Ectodermal cell (in vitro differentiated cells): ENCODE results near the gene EGFR.

Source experiments
- H3K27ac ChIP-seq: 2 replicates; pipeline ENCODE4 v1.7.0; 2013; ENCODE audit warnings: mild to moderate bottlenecking, low read depth, low read length; ENCODE audit not compliant: insufficient read depth, poor library complexity, severe bottlenecking
- H3K27me3 ChIP-seq: 2 replicates; pipeline ENCODE4 v1.7.0; 2013; ENCODE audit warnings: mild to moderate bottlenecking, low read length; ENCODE audit not compliant: insufficient read depth, control insufficient read depth, poor library complexity, severe bottlenecking
- H3K36me3 ChIP-seq: one replicate; pipeline ENCODE4 v1.7.0; 2013; ENCODE audit warnings: low read length; ENCODE audit not compliant: control insufficient read depth, insufficient read depth
- H3K4me1 ChIP-seq: one replicate; pipeline ENCODE4 v1.7.0; 2013; ENCODE audit warnings: low read length; ENCODE audit not compliant: control insufficient read depth, insufficient read depth
- H3K4me3 ChIP-seq: 2 replicates; pipeline ENCODE4 v1.7.0; 2013; ENCODE audit warnings: low read depth, low read length, control low read depth; ENCODE audit not compliant: insufficient read depth
- H3K9me3 ChIP-seq: 2 replicates; pipeline ENCODE4 v1.7.0; 2013; ENCODE audit warnings: mild to moderate bottlenecking, low read length, moderate library complexity; ENCODE audit not compliant: control insufficient read depth
- WGBS, 2 experiments: methylation state at CpG; one replicate each; pipeline ENCODE4 v1.1.7; 2013; ENCODE audit warnings: missing lambda C conversion rate in 2 of 2; 5-methylcytosine and 5-hydroxymethylcytosine counted together

EGFR gene

GRCh38 chr7:55081068-55081467 lies 62.3 kb downstream of the EGFR start:
- no peaks in the 10 kb centered on the region for H3K27me3 ChIP-seq
- H3K9me3 ChIP-seq, result no peaks in the 10 kb centered on the region
- no peak overlapping the region for H3K4me3 ChIP-seq
- H3K27ac ChIP-seq, result no peak overlapping the region
- peaks cover 6% of the 10 kb centered on the region for H3K4me1 ChIP-seq
- WGBS, 2 experiments, result 92 to 96% methylated on average over 7 of the region's 7 CpGs
- H3K36me3 ChIP-seq, result no peaks in the 10 kb centered on the region

DNA sequence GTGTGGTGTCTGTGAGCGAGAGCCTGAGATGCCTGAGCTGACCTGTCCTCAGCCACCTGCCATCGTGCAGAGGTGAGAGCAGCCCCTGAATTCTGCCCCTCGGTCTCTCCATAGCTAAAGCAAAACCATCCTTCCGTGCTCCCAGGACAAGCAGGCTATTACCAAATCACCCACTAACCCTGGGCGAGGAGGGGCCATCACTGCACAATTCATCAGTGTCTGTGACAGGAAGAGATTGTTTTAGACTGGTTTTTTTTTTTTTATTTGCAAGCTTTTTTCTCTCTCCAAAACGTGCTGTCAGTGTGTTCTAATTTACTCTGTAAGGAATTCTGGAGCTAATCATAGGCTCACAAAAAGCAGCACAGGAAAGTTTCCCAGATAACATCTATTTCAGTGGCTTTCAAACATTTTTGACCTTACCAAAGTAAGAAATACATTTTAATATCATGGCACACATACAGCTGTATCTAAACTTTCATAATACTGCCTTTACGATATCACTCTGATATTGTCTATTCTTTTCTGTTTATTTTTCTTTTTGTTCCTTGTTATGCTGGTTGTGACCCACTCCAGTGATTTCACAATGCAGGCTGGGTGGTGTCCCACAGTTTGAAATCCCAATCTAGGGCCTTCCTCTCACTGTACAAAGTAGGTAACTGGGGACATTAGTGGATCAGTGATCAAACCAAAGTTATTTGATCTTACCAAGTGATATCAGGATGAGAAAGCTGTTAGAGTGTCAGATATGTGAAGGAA lies 62.8 kb downstream of the EGFR start:
- WGBS, 2 experiments, result 86 to 94% methylated on average over 5 to 7 of the region's 7 CpGs
- Histone ChIP-seq H3K27ac (no peak overlapping the region), H3K27me3 (no peaks in the 10 kb centered on the region), H3K9me3 (no peaks in the 10 kb centered on the region), H3K4me1 (peaks cover 6% of the 10 kb centered on the region), H3K36me3 (no peaks in the 10 kb centered on the region), H3K4me3 (no peak overlapping the region)

DNA sequence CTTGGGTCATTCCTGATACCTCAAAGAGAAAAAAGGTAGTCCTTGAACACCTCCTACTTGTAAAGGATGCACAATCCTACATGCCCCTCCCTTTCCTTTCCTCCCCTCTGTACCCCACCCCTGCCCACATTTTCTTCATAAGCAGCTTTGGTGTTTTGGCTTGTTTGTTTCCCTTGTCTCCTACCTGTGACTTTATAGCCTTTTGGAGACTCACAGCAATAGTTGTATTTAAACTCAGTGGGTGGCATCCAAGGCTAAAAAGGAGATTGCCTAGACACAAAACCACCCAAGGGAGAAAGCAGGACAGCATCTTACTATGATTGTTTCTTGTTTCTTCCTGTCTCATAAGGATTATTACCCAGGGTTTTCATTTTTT lies 63.4 kb downstream of the EGFR start:
- no peak overlapping the region for H3K4me3 ChIP-seq
- H3K4me1 ChIP-seq, result peaks cover 6% of the 10 kb centered on the region
- no peaks in the 10 kb centered on the region for H3K27me3 ChIP-seq
- H3K36me3 ChIP-seq, result no peaks in the 10 kb centered on the region
- no peak overlapping the region for H3K27ac ChIP-seq
- H3K9me3 ChIP-seq, result no peaks in the 10 kb centered on the region

DNA sequence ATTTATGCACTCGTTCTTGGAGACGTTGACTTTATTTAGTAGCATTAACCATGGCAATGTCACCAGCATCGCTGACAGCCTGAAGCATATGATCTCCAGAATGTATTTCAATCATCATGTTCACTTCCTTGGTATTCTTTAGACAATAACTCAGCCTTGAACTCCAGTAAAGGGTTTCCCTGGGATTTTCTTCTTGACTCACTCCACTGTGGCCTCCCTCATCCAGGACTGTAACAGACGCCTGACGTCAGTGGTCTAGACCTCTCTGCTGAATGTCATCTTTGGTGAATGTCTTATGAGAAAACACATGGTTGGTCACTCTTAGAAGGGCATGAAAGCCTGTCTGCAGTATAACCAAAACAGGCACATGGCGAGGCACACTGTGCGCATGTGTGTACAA lies 64.4 kb downstream of the EGFR start:
- H3K27ac ChIP-seq, result no peak overlapping the region
- H3K4me3 ChIP-seq, result no peak overlapping the region
- peaks cover 6% of the 10 kb centered on the region for H3K4me1 ChIP-seq

DNA sequence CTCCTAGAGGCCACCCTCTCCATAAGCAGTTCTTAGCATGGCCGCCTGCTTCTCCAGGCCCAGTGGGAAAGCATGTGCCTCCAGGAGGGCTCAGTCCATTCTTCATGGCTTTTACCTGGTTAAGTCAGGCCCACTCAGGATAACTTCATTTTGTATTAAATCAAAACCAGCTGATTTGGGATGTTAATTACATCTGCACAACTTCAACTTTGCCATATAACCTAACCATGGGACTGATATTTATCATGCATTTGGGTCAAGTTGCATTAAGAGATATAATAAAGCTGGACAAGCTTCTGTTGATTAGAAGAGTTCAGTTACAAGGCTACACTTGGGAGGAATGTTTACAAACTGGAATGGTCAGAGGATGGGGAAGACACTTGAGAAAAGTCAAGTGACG lies 65.5 kb downstream of the EGFR start:
- no peaks in the 10 kb centered on the region for H3K36me3 ChIP-seq
- no peak overlapping the region for H3K27ac ChIP-seq
- no peaks in the 10 kb centered on the region for H3K27me3 ChIP-seq
- H3K9me3 ChIP-seq, result no peaks in the 10 kb centered on the region
- peaks cover 2% of the 10 kb centered on the region for H3K4me1 ChIP-seq
- no peak overlapping the region for H3K4me3 ChIP-seq
- WGBS, 2 experiments, result 94 to 99% methylated on average over 2 of the region's 2 CpGs

More for the DNA sequence above, 64.4 kb downstream of the EGFR start:
- Histone ChIP-seq H3K27me3 (no peaks in the 10 kb centered on the region), H3K9me3 (no peaks in the 10 kb centered on the region), H3K36me3 (no peaks in the 10 kb centered on the region)
- 94 to 97% methylated on average over 7 of the region's 7 CpGs for WGBS, 2 experiments

- H3K4me1 ChIP-seq, result no peaks in the 10 kb centered on the region
- H3K4me3 ChIP-seq, result no peak overlapping the region
- WGBS, 2 experiments, result 93 to 94% methylated on average over 12 of the region's 12 CpGs
- H3K36me3 ChIP-seq, result no peaks in the 10 kb centered on the region
- no peak overlapping the region for H3K27ac ChIP-seq
- H3K9me3 ChIP-seq, result no peaks in the 10 kb centered on the region
- H3K27me3 ChIP-seq, result no peaks in the 10 kb centered on the region
Measured at GRCh38 chr7:55085511-55086412, 66.9 kb downstream of the EGFR start.

DNA sequence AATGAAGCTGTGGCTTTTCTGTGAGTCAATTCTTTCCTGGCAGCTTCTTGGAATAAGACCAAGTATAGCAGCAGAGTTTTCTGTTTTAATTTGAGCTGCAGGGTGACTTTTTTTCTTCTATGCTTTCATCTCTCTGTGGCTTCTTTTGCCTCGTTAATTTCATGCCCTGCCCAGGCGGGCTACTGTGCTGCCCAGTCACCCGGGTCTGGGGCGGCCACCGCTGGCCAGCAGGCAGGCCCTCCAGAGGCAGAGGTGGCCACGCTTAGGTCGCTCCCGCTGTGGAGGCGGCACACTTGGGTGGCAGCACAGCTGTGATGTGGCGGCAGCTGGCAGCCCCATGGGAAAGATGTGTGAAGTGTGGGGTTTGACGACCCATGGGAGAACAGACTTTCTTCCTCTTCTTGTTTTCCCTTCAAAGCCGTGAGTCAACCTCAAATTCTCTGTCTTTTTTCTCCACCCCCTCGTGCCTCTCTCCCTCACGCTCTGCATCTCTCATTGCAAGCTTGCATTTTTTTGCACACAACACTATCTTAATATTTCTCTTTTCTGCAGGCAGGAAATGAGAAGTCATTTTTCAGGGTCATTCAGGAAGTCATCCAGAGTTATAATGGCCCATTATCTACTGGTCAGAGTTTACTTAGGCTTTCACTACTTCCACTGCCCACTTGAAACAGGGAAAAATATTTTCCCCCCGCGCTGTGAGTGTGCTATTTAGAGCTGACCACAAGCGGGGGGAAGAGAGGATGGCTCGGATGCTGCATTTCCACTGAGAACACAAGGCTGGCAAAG lies 67.8 kb downstream of the EGFR start:
- H3K27ac ChIP-seq, result no peak overlapping the region
- peaks cover 4% of the 10 kb centered on the region for H3K4me1 ChIP-seq
- no peaks in the 10 kb centered on the region for H3K36me3 ChIP-seq
- no peak overlapping the region for H3K4me3 ChIP-seq
- 80 to 82% methylated on average over 18 of the region's 18 CpGs for WGBS, 2 experiments
- no peaks in the 10 kb centered on the region for H3K9me3 ChIP-seq
- no peaks in the 10 kb centered on the region for H3K27me3 ChIP-seq

- Histone ChIP-seq H3K9me3 (no peaks in the 10 kb centered on the region), H3K36me3 (no peaks in the 10 kb centered on the region), H3K27me3 (no peaks in the 10 kb centered on the region), H3K4me3 (no peak overlapping the region), H3K27ac (no peak overlapping the region), H3K4me1 (peaks cover 12% of the 10 kb centered on the region)
- WGBS, 2 experiments, result 92 to 93% methylated on average over 5 of the region's 5 CpGs
Measured at GRCh38 chr7:55087521-55087961, 68.7 kb downstream of the EGFR start.

GRCh38 chr7:55088107-55088506 lies 69.3 kb downstream of the EGFR start:
- Histone ChIP-seq H3K9me3 (no peaks in the 10 kb centered on the region), H3K27ac (no peak overlapping the region), H3K27me3 (no peaks in the 10 kb centered on the region), H3K36me3 (no peaks in the 10 kb centered on the region), H3K4me1 (peaks cover 12% of the 10 kb centered on the region), H3K4me3 (no peak overlapping the region)
- WGBS, 2 experiments, result 96 to 97% methylated on average over 6 of the region's 6 CpGs

DNA sequence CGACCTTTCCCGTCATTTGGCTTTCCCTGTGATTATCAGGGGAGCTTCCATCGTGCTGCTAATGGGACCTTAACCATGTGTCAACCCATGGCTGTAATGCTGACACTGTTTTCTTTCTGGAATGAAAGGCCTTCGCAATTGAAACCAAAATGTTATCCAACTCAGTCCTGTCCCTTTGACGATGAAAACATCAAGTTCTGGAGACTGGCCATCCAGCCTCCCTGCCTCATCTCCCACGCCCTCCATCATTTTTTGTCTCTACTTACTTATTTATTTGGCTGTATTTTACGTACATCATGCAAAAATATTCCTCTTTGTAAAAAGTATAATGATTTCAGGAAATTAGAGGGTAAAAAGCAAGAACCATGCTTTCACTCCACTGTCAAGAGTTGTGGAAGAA lies 69.8 kb downstream of the EGFR start:
- Histone ChIP-seq H3K4me3 (no peak overlapping the region), H3K27ac (no peak overlapping the region), H3K4me1 (peaks cover 12% of the 10 kb centered on the region), H3K9me3 (no peaks in the 10 kb centered on the region), H3K36me3 (no peaks in the 10 kb centered on the region), H3K27me3 (no peaks in the 10 kb centered on the region)
- WGBS, 2 experiments, result 93 to 94% methylated on average over 6 of the region's 7 CpGs
